ENCODE measurements around the gene TM4SF18.
A peak's percentile ranks its signal among the peaks of the same experiment; 100 is the strongest.

Gene TM4SF18

GRCh38 chr3:149325581-149325980 is 7.9 kb downstream of the TM4SF18 start:
- DNase-seq: no peak

GRCh38 chr3:149324332-149324731 is 9.1 kb downstream of the TM4SF18 start:
- no peak for DNase-seq

GRCh38 chr3:149321640-149322039 is 11.8 kb downstream of the TM4SF18 start:
- DNase-seq: no peak

- no peak for DNase-seq
Measured at GRCh38 chr3:149321136-149321535, 12.3 kb downstream of the TM4SF18 start.

GRCh38 chr3:149319750-149320149 is 13.7 kb downstream of the TM4SF18 start:
- DNase-seq: peak; percentile 23

- no peak for DNase-seq
Measured at GRCh38 chr3:149317072-149317471, 16.4 kb downstream of the TM4SF18 start.

- DNase-seq: no peak
Measured at GRCh38 chr3:149316437-149316836, 17.0 kb downstream of the TM4SF18 start.

- DNase-seq: no peak
Measured at GRCh38 chr3:149315694-149316093, 17.7 kb downstream of the TM4SF18 start.

- no peak for DNase-seq
Measured at GRCh38 chr3:149314807-149315578, 18.4 kb downstream of the TM4SF18 start.

- no peak for DNase-seq
Measured at GRCh38 chr3:149313542-149313941, 19.9 kb downstream of the TM4SF18 start.

GRCh38 chr3:149310796-149311534 is 22.5 kb downstream of the TM4SF18 start:
- DNase-seq: no peak

GRCh38 chr3:149307435-149307783 is 26.0 kb downstream of the TM4SF18 start:
- DNase-seq: no peak

GRCh38 chr3:149306751-149307434 is 26.5 kb downstream of the TM4SF18 start:
- no peak for DNase-seq

GRCh38 chr3:149305376-149305775 is 28.1 kb downstream of the TM4SF18 start:
- DNase-seq: no peak

- peak; percentile 16 for DNase-seq
Measured at GRCh38 chr3:149299938-149300801, 33.3 kb downstream of the TM4SF18 start.

GRCh38 chr3:149296972-149297371 is 36.5 kb downstream of the TM4SF18 start:
- DNase-seq: no peak

GRCh38 chr3:149292666-149293065 is 40.8 kb downstream of the TM4SF18 start:
- DNase-seq: no peak

GRCh38 chr3:149291178-149291577 is 42.3 kb downstream of the TM4SF18 start:
- no peak for DNase-seq

GRCh38 chr3:149288655-149289054 is 44.8 kb downstream of the TM4SF18 start:
- no peak for DNase-seq

GRCh38 chr3:149284034-149284433 is 49.4 kb downstream of the TM4SF18 start:
- DNase-seq: no peak

- DNase-seq: no peak
Measured at GRCh38 chr3:149283401-149283800, 50.0 kb downstream of the TM4SF18 start.

GRCh38 chr3:149282836-149283235 is 50.6 kb downstream of the TM4SF18 start:
- no peak for DNase-seq

- DNase-seq: no peak
Measured at GRCh38 chr3:149282322-149282721, 51.1 kb downstream of the TM4SF18 start.
